ENCODE data around the gene TMC7. TPM values are rescaled to one million over a fixed set of nuclear protein-coding genes. Genes with fewer than 3 reads are reported as not detected.

TMC7 gene
- polyA plus RNA-seq, 3 donors, result 1.6 to 1.7 (median 1.7) TPM

GRCh38 chr16:19110537-19111360, 127.0 kb downstream of the TMC7 start:
- no peak for DNase-seq (ENCODE audit: low read depth in 3 of 3, low spot score in 2 of 3)

DNA sequence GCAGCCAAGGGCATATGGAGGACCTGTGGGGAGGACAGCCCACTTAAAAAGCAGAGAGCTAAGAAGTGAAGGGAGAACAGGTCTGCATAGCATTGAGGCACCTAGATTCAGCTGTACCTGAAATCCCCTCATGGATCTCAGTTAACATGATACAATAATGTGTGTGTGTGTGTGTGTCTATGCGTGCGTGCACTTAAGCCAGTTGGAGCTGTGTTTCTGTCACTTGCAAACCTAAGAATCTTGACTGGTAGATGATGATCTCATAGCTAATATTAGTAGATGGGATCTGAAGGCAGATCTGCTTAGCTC, 128.3 kb downstream of the TMC7 start:
- no peak for DNase-seq (ENCODE audit: low read depth in 3 of 3, low spot score in 2 of 3)

Other genes starting within 250 kb of the TMC7 start
- gene RPS15A, start 193.6 kb upstream of the TMC7 start, polyA plus RNA-seq (ENCODE audit: insufficient read length in 3 of 3), result 1,000 to 10,000 TPM; 2,577 to 2,870 (median 2,796) TPM
- 100 to 1,000 TPM; 300 to 308 (median 307) TPM for gene ARL6IP1, start 182.4 kb upstream of the TMC7 start, polyA plus RNA-seq (ENCODE audit: insufficient read length in 3 of 3)
- 10 to 100 TPM; 48.5 to 53.7 (median 53.0) TPM for gene SMG1, start 57.5 kb upstream of the TMC7 start, polyA plus RNA-seq (ENCODE audit: insufficient read length in 3 of 3)
- 10 to 100 TPM; 30.5 to 34.4 (median 32.1) TPM for gene COQ7, start 83.7 kb downstream of the TMC7 start, polyA plus RNA-seq (ENCODE audit: insufficient read length in 3 of 3)
- 10 to 100 TPM; 15.2 to 16.6 (median 15.8) TPM for gene ITPRIPL2, start 130.0 kb downstream of the TMC7 start, polyA plus RNA-seq (ENCODE audit: insufficient read length in 3 of 3)
- gene SYT17, start 184.3 kb downstream of the TMC7 start, polyA plus RNA-seq (ENCODE audit: insufficient read length in 3 of 3), result 10 to 100 TPM in 1 of 3 donors, 1 to 10 TPM in 2; 9.3 to 10.4 (median 10.0) TPM

Data from right renal cortex interstitium (tissue), 3 donors.